Neuronal stem cell (in vitro differentiated cells): ENCODE data around the gene PIGR.

Source experiments
- DNase-seq: peaks from one replicate; pipeline ENCODE4 v3.0.0-alpha.2; 2013; ENCODE audit warnings: low spot score
- H2AFZ ChIP-seq: one replicate; pipeline ENCODE4 v1.6.1; 2013; ENCODE audit warnings: mild to moderate bottlenecking, low read length, inconsistent platforms
- H2AK5ac ChIP-seq: 2 replicates; pipeline ENCODE4 v1.6.1; 2013; ENCODE audit warnings: low read depth, mild to moderate bottlenecking, inconsistent platforms, low read length, moderate library complexity, mixed read lengths
- H2BK120ac ChIP-seq: 2 replicates; pipeline ENCODE4 v1.6.1; 2013; ENCODE audit warnings: low read depth, mild to moderate bottlenecking, inconsistent platforms, low read length, moderate library complexity, mixed read lengths
- H2BK12ac ChIP-seq: one replicate; pipeline ENCODE4 v1.6.1; 2013; ENCODE audit warnings: low read length, inconsistent platforms
- H2BK15ac ChIP-seq: 2 replicates; pipeline ENCODE4 v1.6.1; 2013; ENCODE audit warnings: mild to moderate bottlenecking, low read length, inconsistent platforms, mixed read lengths
- H2BK5ac ChIP-seq: one replicate; pipeline ENCODE4 v1.6.1; 2013; ENCODE audit warnings: inconsistent platforms, mild to moderate bottlenecking, low read length, moderate library complexity
- H3K14ac ChIP-seq: one replicate; pipeline ENCODE4 v1.6.1; 2013; ENCODE audit warnings: low read length, inconsistent platforms
- H3K18ac ChIP-seq: 2 replicates; pipeline ENCODE4 v1.6.1; 2013; ENCODE audit warnings: low read length, inconsistent platforms
- H3K23ac ChIP-seq: 2 replicates; pipeline ENCODE4 v1.6.1; 2013; ENCODE audit warnings: low read depth, mild to moderate bottlenecking, mixed read lengths, low read length, inconsistent platforms; ENCODE audit not compliant: poor library complexity
- H3K27ac ChIP-seq: replicated peaks from 3 replicates; pipeline ENCODE4 v1.5.1; 2013; ENCODE audit warnings: low read length, inconsistent platforms
- H3K27me3 ChIP-seq, 3 experiments: 2 replicates each; pipeline ENCODE4 v1.6.1; 2013; ENCODE audit warnings: low read length in 3 of 3, mild to moderate bottlenecking in 2 of 3, inconsistent platforms in 1 of 3, low read depth in 1 of 3, mixed read lengths in 1 of 3, moderate library complexity in 1 of 3; ENCODE audit not compliant: control insufficient read depth in 3 of 3, insufficient read depth in 3 of 3
- H3K36me3 ChIP-seq, 2 donors: replicated peaks in 1 of 2; 2 replicates each; pipeline ENCODE4 v1.6.1; 2013; ENCODE audit warnings: low read length in 2 of 2; ENCODE audit not compliant: control insufficient read depth in 2 of 2, insufficient read depth in 2 of 2
- H3K4ac ChIP-seq: 2 replicates; pipeline ENCODE4 v1.6.1; 2013; ENCODE audit warnings: inconsistent platforms, mild to moderate bottlenecking, low read length, moderate library complexity
- H3K4me1 ChIP-seq, 2 donors: 1 replicate in 1 of 2; 2 replicates in 1 of 2; pipeline ENCODE4 v1.6.1; 2013; ENCODE audit warnings: low read length in 2 of 2, low read depth in 1 of 2; ENCODE audit not compliant: control insufficient read depth in 2 of 2, insufficient read depth in 1 of 2
- H3K4me2 ChIP-seq: one replicate; pipeline ENCODE4 v1.6.1; 2013; ENCODE audit warnings: mild to moderate bottlenecking, low read length, inconsistent platforms; ENCODE audit not compliant: insufficient read depth, poor library complexity, severe bottlenecking
- H3K4me3 ChIP-seq, 2 donors: 2 replicates each; pipeline ENCODE4 v1.5.1; 2013; ENCODE audit warnings: low read length in 2 of 2, mild to moderate bottlenecking in 2 of 2, inconsistent platforms in 1 of 2, moderate library complexity in 1 of 2
- H3K79me1 ChIP-seq: one replicate; pipeline ENCODE4 v1.6.1; 2013; ENCODE audit warnings: low read depth, mild to moderate bottlenecking, inconsistent platforms, low read length, moderate library complexity
- H3K9ac ChIP-seq: one replicate; pipeline ENCODE4 v1.6.1; 2013; ENCODE audit warnings: mild to moderate bottlenecking, low read depth, low read length, inconsistent platforms; ENCODE audit not compliant: poor library complexity
- H3K9me3 ChIP-seq, 2 donors: replicated peaks in 1 of 2; 2 replicates each; pipeline versions ENCODE3 to v1.6.1; 2013; ENCODE audit warnings: low read length in 2 of 2, mild to moderate bottlenecking in 2 of 2, inconsistent platforms in 1 of 2, low read depth in 1 of 2, mixed read lengths in 1 of 2, moderate library complexity in 1 of 2; ENCODE audit not compliant: control insufficient read depth in 2 of 2, insufficient read depth in 1 of 2
- H4K8ac ChIP-seq: one replicate; pipeline ENCODE4 v1.6.1; 2013; ENCODE audit warnings: low read depth, mild to moderate bottlenecking, inconsistent platforms, low read length, moderate library complexity
- H4K91ac ChIP-seq: one replicate; pipeline ENCODE4 v1.6.1; 2013; ENCODE audit warnings: low read length, low read depth, mild to moderate bottlenecking, inconsistent platforms; ENCODE audit not compliant: poor library complexity
- WGBS, 2 donors: extraction: QIAGEN DNeasy Blood & Tissue Kit; methylation state at CpG; one replicate each; pipeline ENCODE4 v1.1.7; 2013; ENCODE audit warnings: missing lambda C conversion rate in 2 of 2, mixed read lengths in 1 of 2; ENCODE audit not compliant: insufficient read length in 2 of 2, insufficient replicate concordance in 1 of 2; ENCODE audit errors: extremely low coverage in 2 of 2; 5-methylcytosine and 5-hydroxymethylcytosine counted together

Gene PIGR

GRCh38 chr1:206893380-206893779 lies 52.9 kb downstream of the PIGR start:
- no peak overlapping the region for H3K18ac ChIP-seq
- no peak overlapping the region for H2BK120ac ChIP-seq
- no peak overlapping the region for H3K4me2 ChIP-seq
- H3K14ac ChIP-seq, result no peak overlapping the region
- no peaks in the 10 kb centered on the region for H3K9me3 ChIP-seq
- no CpG with 5 or more reads among the region's 2 CpGs for WGBS, 2 donors
- no peak overlapping the region for H2BK5ac ChIP-seq
- H2AFZ ChIP-seq, result no peak overlapping the region
- H3K79me1 ChIP-seq, result no peaks in the 10 kb centered on the region
- no peak overlapping the region for H3K9ac ChIP-seq
- DNase-seq, result no peak
- no peak overlapping the region for H3K23ac ChIP-seq
- H4K8ac ChIP-seq, result no peak overlapping the region
- no peaks in the 10 kb centered on the region for H3K36me3 ChIP-seq
- no peak overlapping the region for H2BK15ac ChIP-seq
- no peak overlapping the region for H3K4ac ChIP-seq
- H3K27ac ChIP-seq, result no peak overlapping the region
- no peak overlapping the region for H2AK5ac ChIP-seq
- peaks cover 0 to 3% of the 10 kb centered on the region in 2 donors for H3K4me1 ChIP-seq
- no peak overlapping the region for H3K4me3 ChIP-seq
- no peak overlapping the region for H2BK12ac ChIP-seq
- H3K27me3 ChIP-seq, result peaks cover 0 to 10% (median 0%) of the 10 kb centered on the region in 3 experiments
- no peak overlapping the region for H4K91ac ChIP-seq

- no peak overlapping the region for H2AK5ac ChIP-seq
- no peak overlapping the region for H2BK120ac ChIP-seq
- DNase-seq, result no peak
- H3K9me3 ChIP-seq, result no peaks in the 10 kb centered on the region
- no peak overlapping the region for H4K91ac ChIP-seq
- H2BK5ac ChIP-seq, result no peak overlapping the region
- no peak overlapping the region for H3K18ac ChIP-seq
- H3K4me2 ChIP-seq, result no peak overlapping the region
- peaks cover 0 to 10% (median 0%) of the 10 kb centered on the region in 3 experiments for H3K27me3 ChIP-seq
- H2AFZ ChIP-seq, result no peak overlapping the region
- no peak overlapping the region for H2BK12ac ChIP-seq
- no peak overlapping the region for H3K4ac ChIP-seq
- no peaks in the 10 kb centered on the region for H3K36me3 ChIP-seq
- H3K23ac ChIP-seq, result no peak overlapping the region
- H3K9ac ChIP-seq, result no peak overlapping the region
- no peak overlapping the region for H3K4me3 ChIP-seq
- H3K14ac ChIP-seq, result no peak overlapping the region
- no peaks in the 10 kb centered on the region for H3K4me1 ChIP-seq
- no peaks in the 10 kb centered on the region for H3K79me1 ChIP-seq
- no peak overlapping the region for H2BK15ac ChIP-seq
- no peak overlapping the region for H3K27ac ChIP-seq
- no CpG with 5 or more reads among the region's 3 CpGs for WGBS, 2 donors
- no peak overlapping the region for H4K8ac ChIP-seq
These were observed 53.8 kb downstream of the PIGR start for GRCh38 chr1:206892351-206892984.

- Histone ChIP-seq H2AK5ac (no peak overlapping the region), H3K4ac (no peak overlapping the region), H4K8ac (no peak overlapping the region), H2BK12ac (no peak overlapping the region), H3K27ac (no peak overlapping the region), H2BK15ac (no peak overlapping the region), H3K36me3 (no peaks in the 10 kb centered on the region), H3K9ac (no peak overlapping the region), H3K4me3 (no peak overlapping the region), H3K9me3 (no peaks in the 10 kb centered on the region), H3K79me1 (no peaks in the 10 kb centered on the region), H2BK120ac (no peak overlapping the region), H4K91ac (no peak overlapping the region), H3K18ac (no peak overlapping the region), H2BK5ac (no peak overlapping the region), H3K27me3 (peaks cover 0 to 15% (median 0%) of the 10 kb centered on the region in 3 experiments), H3K4me1 (no peaks in the 10 kb centered on the region), H2AFZ (no peak overlapping the region), H3K14ac (no peak overlapping the region), H3K23ac (no peak overlapping the region), H3K4me2 (no peak overlapping the region)
- no peak for DNase-seq
- WGBS, 2 donors, result no CpG with 5 or more reads among the region's 1 CpG
These were observed 54.9 kb downstream of the PIGR start for GRCh38 chr1:206891412-206891811.

- Histone ChIP-seq H3K9ac (no peak overlapping the region), H3K4me2 (no peak overlapping the region), H3K27me3 (peaks cover 0 to 15% (median 0%) of the 10 kb centered on the region in 3 experiments), H3K14ac (no peak overlapping the region), H2AK5ac (no peak overlapping the region), H3K23ac (no peak overlapping the region), H3K9me3 (no peaks in the 10 kb centered on the region), H2BK5ac (no peak overlapping the region), H2BK120ac (no peak overlapping the region), H3K36me3 (no peaks in the 10 kb centered on the region), H3K4me1 (no peaks in the 10 kb centered on the region), H3K18ac (no peak overlapping the region), H4K91ac (no peak overlapping the region), H4K8ac (no peak overlapping the region), H2BK12ac (no peak overlapping the region), H2AFZ (no peak overlapping the region), H3K4ac (no peak overlapping the region), H3K27ac (no peak overlapping the region), H3K4me3 (no peak overlapping the region), H3K79me1 (no peaks in the 10 kb centered on the region), H2BK15ac (no peak overlapping the region)
- DNase-seq, result no peak
- no CpG with 5 or more reads among the region's 15 CpGs for WGBS, 2 donors
These were observed 55.9 kb downstream of the PIGR start for GRCh38 chr1:206890125-206891060.
